Stimulated activated CD8-positive, alpha-beta memory T cell treated with anti-CD3 and anti-CD28 coated beads, Interleukin-2, amount 100 ng/mL, for 48 hours (primary cell): ENCODE measurements around the gene CFTR.
"Not testable (repeated sequence)": the region's sequence is repeated elsewhere in the genome, so short reads cannot be mapped to it uniquely, and the experiment has no call there.

ENCODE experiments used
- DNase-seq, 2 donors: peaks; one replicate each; pipeline ENCODE4 v3.0.0-alpha.2; 2020; ENCODE audit warnings: low read depth in 2 of 2

The CFTR gene

DNA sequence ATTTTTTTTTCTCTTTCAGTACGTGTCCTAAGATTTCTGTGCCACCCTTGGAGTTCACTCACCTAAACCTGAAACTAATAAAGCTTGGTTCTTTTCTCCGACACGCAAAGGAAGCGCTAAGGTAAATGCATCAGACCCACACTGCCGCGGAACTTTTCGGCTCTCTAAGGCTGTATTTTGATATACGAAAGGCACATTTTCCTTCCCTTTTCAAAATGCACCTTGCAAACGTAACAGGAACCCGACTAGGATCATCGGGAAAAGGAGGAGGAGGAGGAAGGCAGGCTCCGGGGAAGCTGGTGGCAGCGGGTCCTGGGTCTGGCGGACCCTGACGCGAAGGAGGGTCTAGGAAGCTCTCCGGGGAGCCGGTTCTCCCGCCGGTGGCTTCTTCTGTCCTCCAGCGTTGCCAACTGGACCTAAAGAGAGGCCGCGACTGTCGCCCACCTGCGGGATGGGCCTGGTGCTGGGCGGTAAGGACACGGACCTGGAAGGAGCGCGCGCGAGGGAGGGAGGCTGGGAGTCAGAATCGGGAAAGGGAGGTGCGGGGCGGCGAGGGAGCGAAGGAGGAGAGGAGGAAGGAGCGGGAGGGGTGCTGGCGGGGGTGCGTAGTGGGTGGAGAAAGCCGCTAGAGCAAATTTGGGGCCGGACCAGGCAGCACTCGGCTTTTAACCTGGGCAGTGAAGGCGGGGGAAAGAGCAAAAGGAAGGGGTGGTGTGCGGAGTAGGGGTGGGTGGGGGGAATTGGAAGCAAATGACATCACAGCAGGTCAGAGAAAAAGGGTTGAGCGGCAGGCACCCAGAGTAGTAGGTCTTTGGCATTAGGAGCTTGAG, at the start of gene CFTR:
Gene CFTR (plus strand): TSS at position 801 of the 830 bp plus-strand sequence. CDS start 70 bp downstream, outside the sequence.
- DNase-seq = no peak

DNA sequence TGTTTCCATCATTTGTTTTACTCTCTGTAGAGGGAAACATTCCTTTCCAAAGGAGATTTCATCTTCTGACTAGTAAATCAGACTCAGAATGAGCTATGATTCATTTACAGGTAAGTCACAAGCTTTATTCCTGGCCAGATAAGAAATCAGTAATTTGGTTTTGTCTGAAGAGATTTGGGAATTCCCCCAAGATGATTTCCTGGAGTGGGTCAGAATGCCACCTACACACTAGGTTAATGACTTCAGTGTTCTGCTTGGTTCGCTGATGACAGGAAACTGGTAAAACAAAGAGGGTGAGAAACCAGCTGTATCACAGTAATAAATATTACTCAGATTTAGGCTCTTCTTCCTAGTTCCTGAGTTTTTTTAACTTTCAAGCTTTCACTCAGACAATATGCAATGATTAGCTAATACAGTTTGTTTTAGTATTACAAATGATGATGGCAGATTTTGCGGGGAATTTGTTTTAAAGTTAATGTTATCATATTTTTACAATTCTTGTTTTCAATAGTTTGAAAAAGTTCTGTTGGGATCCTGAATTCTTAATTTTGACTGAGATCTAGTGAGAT, 44.3 kb upstream of the CFTR start:
- no peak for DNase-seq

DNA sequence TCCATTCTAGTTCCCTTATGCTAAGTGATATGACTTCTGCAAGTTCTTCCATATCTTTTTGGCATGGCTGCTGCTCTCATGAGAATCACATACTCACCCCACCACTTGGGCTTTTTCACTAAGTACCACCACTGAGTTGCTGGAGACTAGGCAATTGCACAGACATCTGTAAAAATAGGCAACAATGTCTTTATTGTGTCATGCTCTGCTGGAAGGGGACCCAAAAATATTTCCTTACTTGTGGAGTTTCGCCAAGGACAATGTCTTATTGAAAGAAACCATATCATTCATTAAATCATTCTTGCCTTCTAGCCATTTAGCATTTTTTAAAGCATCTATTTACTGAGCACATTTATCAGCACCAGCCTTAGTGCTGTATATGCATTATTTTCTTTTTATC, 35.2 kb upstream of the CFTR start:
- DNase-seq = no peak

GRCh38 chr7:117445206-117445605, 34.6 kb upstream of the CFTR start:
- no peak for DNase-seq

GRCh38 chr7:117446220-117446815, 33.5 kb upstream of the CFTR start:
- no peak for DNase-seq

DNA sequence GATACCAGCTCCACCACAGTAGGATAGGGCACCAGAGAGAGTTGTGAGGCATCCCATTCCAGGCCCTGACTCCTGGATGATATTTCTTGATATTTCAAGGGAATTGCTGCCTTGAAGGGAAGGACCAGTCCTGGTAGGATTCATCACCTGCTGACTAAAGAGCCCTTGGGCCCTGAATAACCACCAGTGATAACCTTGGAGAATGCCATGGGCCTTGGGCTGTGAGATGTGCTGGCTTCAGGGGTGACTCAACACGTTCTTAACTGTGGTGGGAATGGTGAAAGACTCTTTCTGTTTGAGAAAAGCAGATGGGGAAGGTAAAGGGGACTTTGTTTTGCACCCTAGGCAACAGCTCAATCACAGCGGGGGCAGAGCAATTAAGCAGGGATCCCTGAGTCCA, 31.2 kb upstream of the CFTR start:
- no peak for DNase-seq

- DNase-seq = no peak
Measured at GRCh38 chr7:117458977-117459583, 20.7 kb upstream of the CFTR start.

DNA sequence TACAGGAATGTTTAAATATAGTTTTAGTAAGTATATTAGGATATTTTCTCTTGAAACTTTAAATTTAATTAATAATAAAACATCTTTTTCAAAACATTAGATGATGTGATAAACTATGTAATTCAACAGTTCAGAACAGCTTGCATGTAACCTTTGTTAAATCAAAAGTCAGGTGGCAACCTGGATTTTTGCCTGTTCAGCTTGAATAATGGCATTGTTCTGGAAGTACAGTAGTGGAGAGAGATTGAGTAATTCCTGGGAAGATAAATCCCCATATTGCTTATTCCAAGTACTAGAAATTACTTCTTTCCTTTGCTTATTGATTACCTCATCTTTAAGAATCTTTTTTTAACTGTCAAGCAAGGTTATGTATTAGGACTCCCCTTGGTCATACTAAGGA, 20.1 kb upstream of the CFTR start:
- DNase-seq = no peak

DNA sequence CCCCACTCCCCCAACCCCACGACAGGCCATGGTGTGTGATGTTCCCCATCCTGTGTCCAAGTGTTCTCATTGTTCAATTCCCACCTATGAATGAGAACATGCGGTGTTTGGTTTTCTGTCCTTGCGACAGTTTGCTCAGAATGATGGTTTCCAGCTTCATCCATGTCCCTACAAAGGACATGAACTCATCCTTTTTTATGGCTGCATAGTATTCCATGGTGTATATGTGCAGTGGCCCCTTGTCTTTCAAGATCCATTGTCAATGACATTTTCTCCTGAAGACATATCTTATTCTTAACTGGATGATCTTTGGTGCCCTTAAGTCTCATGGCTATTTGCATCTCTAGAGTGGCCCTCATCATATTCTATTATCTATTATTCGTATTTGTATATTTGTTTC, 19.0 kb upstream of the CFTR start:
- DNase-seq = not testable (repeated sequence)

GRCh38 chr7:117468174-117468573, 11.7 kb upstream of the CFTR start:
- no peak for DNase-seq

- no peak for DNase-seq
Measured at GRCh38 chr7:117470777-117471176, 9.0 kb upstream of the CFTR start.

DNA sequence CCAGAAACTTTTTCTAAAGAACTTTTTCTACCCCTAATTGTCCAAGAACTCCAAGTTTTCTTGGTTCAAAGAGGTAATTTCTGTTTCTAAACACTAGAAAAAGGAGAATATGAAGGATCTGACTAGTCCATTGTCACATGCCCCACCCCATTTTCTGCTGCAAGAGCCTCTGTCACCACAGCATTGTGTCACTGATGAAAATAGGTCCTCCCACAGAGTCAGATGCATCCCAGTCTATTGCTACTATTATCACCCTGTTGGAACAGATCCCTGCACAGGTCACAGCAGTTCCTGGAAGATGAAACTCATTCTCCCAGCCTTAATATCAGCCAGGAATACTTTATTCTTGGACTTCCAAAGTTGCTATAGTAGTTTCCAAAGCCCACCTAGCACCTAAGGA, 7.5 kb upstream of the CFTR start:
- DNase-seq = no peak

- DNase-seq = no peak
Measured at GRCh38 chr7:117476557-117477215, 3.1 kb upstream of the CFTR start.

DNA sequence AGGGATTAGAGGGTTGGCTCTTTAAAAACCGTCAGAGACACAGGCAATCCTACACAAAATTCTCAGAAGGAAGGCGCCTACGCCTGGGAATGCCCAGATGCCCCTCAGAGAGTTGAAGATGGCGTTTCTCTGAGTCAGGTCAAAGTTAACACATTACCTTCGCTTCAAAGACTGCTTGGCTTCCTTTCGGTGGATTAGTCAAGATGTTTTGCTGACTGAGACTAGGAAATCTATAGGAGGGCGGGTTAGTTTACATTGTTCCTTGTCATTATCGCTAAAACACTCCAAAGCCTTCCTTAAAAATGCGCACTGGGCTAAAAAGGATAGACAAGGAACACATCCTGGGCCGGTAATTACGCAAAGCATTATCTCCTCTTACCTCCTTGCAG, 995 bp upstream of the CFTR start:
- DNase-seq = no peak

GRCh38 chr7:117480055-117480362, 184 bp downstream of the CFTR start:
- DNase-seq = no peak

DNA sequence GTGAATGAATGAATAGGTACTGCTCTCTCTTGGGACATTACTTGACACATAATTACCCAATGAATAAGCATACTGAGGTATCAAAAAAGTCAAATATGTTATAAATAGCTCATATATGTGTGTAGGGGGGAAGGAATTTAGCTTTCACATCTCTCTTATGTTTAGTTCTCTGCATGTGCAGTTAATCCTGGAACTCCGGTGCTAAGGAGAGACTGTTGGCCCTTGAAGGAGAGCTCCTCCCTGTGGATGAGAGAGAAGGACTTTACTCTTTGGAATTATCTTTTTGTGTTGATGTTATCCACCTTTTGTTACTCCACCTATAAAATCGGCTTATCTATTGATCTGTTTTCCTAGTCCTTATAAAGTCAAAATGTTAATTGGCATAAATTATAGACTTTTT, 1.2 kb downstream of the CFTR start:
- DNase-seq = no peak

DNA sequence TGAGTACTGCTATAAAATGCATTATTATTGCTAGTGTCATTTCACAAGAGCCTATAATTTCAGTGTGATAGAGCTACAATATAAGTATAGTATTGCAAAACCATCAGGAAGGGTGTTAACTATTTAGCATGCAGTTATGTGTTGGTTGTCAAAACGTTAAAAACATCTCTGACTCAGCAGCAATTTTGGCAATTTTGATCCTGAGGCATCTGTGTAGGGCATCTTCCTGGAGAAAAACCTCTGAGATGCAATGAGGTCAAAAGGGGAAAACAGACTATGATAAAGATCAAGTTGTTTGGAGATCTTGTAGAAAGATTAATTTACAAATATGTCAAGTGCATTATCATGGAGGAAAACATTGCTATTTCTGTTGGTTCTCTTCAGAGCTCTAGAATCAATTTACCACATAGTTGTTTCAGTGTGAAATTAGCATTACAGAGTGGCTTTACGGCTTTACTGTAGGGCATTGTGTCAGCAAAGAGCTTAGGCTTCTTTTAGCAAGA, 5.3 kb downstream of the CFTR start:
- no peak for DNase-seq

DNA sequence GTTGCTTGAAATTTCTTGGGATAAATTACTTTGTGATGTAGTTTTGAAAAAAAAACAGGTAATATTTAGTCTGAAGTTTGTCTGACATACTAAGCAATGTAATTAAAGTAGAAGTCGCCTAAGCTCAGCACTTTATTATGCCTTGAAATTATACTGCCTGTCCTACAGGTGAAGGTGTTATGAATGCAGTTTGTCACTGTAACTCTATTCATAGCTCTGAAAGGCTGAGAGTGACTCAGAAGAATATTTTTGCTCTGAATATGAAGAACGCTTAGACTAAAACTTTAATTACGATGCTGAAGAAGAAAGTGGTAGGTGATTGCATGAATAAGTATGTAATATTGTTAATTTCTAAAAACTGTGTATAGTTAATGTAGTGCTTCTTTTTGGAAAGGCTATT, 9.2 kb downstream of the CFTR start:
- DNase-seq = no peak

DNA sequence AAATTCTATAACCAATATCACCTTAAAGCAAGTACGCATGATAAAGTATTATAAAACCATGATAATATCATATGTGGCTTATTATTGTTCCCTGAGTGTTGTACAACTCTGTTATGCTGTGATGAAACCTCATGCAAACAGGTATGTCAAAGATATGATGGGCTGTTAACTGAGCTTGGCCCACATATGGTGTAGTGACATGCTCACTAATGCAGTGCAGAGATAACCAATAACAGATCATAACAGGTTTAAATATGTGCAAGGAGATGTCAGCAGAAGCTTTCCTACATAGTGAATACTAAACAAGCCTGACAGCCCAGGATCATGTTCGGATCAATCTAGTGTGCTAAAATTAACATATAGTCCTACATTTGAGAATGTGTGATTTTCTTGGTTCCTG, 9.6 kb downstream of the CFTR start:
- no peak for DNase-seq

DNA sequence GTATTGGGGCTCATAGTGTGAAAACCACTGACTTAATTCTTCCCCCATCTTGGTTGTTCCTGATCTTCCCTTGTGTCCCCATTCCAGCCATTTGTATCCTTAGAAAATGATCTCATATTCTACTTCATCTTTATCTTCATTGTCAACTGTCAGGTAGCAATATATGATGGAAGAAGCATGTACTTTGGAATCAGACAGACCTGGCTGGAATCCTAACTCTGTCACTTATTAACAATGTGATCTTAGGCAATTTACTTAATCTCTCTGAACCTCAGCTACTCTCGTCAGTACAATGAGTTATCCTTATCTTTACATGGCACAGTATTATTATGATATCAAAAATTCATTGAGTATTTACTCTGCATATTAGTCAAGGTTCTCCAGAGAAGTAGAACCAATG, 10.1 kb downstream of the CFTR start:
- DNase-seq = no peak

- DNase-seq = no peak
Measured at GRCh38 chr7:117492649-117493048, 12.8 kb downstream of the CFTR start.

DNA sequence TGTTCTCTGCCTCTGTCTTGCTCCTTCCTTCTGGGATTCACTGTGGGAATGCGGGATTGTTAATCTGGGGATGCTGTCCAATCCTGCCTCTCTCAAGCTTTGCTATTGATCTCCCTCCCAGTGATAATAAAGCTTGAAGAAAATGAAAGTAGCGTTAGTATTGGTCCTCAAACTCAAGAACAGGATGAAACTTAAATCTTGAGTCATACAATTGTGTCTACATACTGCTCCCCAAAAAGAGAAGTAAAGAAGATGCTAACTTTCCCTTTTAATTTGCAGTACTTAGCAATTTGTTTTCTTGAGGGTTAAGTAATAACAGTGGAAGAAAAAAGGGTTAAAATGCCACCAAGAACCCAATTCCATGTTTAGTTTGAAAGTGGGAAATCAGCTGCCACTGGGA, 13.6 kb downstream of the CFTR start:
- no peak for DNase-seq
